Measurements from ENCODE around the gene UBE2I. TPM values are rescaled to one million over a fixed set of nuclear protein-coding genes. Genes with fewer than 3 reads are reported as not detected.

UBE2I gene
- total RNA-seq, 1 donor, result 49.2 TPM

- TF ChIP-seq, protein P1, sequence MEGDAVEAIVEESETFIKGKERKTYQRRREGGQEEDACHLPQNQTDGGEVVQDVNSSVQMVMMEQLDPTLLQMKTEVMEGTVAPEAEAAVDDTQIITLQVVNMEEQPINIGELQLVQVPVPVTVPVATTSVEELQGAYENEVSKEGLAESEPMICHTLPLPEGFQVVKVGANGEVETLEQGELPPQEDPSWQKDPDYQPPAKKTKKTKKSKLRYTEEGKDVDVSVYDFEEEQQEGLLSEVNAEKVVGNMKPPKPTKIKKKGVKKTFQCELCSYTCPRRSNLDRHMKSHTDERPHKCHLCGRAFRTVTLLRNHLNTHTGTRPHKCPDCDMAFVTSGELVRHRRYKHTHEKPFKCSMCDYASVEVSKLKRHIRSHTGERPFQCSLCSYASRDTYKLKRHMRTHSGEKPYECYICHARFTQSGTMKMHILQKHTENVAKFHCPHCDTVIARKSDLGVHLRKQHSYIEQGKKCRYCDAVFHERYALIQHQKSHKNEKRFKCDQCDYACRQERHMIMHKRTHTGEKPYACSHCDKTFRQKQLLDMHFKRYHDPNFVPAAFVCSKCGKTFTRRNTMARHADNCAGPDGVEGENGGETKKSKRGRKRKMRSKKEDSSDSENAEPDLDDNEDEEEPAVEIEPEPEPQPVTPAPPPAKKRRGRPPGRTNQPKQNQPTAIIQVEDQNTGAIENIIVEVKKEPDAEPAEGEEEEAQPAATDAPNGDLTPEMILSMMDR (IDR thresholded peaks at IDR 0.05; ENCODE audit: extremely low read depth, low read depth, low read length), result no peak
- H3K4me3 ChIP-seq (ENCODE audit: insufficient read depth, low read length), result peak overlapping the region; percentile 81
- peak overlapping the region; percentile 14 for H3K27ac ChIP-seq (ENCODE audit: low read depth, low read length)
These were observed 724 bp downstream of the UBE2I start for GRCh38 chr16:1309888-1310831.

DNA sequence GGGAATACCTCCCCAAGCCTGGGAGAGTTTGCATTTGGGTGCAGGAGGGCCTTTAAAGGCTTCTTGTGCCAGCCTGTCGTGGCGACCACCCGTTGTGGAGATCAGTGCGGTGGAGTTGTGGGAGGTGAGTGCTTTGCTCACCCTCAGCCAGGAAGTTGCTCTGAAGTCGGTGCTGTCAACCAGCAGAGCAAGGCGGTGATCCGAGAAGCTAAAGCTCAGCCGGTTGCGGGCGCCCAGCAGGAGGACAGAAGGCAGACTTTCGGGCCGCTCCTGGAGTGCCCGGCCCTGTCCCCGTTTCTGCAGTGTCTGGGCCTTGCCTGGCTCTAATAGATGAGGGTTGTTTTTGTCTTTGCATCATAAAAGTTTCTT is 1.4 kb downstream of the UBE2I start:
- peak; percentile 92 for DNase-seq (ENCODE audit: insufficient read length, low spot score, missing footprints)
- H3K4me1 ChIP-seq (ENCODE audit: insufficient read depth, low read length), result peaks cover 23% of the 10 kb centered on the region
- TF ChIP-seq, protein P1 (IDR thresholded peaks at IDR 0.05; ENCODE audit: extremely low read depth, low read depth, low read length), result no peak
- no peaks in the 10 kb centered on the region for H3K9me3 ChIP-seq (ENCODE audit: low read depth, low read length)
- peak overlapping the region; percentile 94 for H3K4me2 ChIP-seq (ENCODE audit: insufficient read depth, low read length)
- peak overlapping the region; percentile 14 for H3K27ac ChIP-seq (ENCODE audit: low read depth, low read length)
- peak overlapping the region; percentile 81 for H3K4me3 ChIP-seq (ENCODE audit: insufficient read depth, low read length)
- peaks cover 60% of the 10 kb centered on the region for H3K79me2 ChIP-seq (ENCODE audit: insufficient read depth, low read length)
- peaks cover 55% of the 10 kb centered on the region for H4K20me1 ChIP-seq (ENCODE audit: insufficient read depth, low read length)
- H3K27me3 ChIP-seq (ENCODE audit: insufficient read depth, low read length), result no peaks in the 10 kb centered on the region
- H2AFZ ChIP-seq (ENCODE audit: low read length), result no peak overlapping the region
- peaks cover 16% of the 10 kb centered on the region for H3K36me3 ChIP-seq (ENCODE audit: insufficient read depth, low read length)

More at GRCh38 chr16:1309888-1310831, 724 bp downstream of the UBE2I start:
- Histone ChIP-seq H3K27me3 (ENCODE audit: insufficient read depth, low read length) (no peaks in the 10 kb centered on the region), H3K4me1 (ENCODE audit: insufficient read depth, low read length) (peaks cover 23% of the 10 kb centered on the region), H2AFZ (ENCODE audit: low read length) (peak overlapping the region; percentile 34), H4K20me1 (ENCODE audit: insufficient read depth, low read length) (peaks cover 50% of the 10 kb centered on the region), H3K36me3 (ENCODE audit: insufficient read depth, low read length) (peaks cover 9% of the 10 kb centered on the region), H3K9me3 (ENCODE audit: low read depth, low read length) (no peaks in the 10 kb centered on the region), H3K4me2 (ENCODE audit: insufficient read depth, low read length) (peak overlapping the region; percentile 94), H3K79me2 (ENCODE audit: insufficient read depth, low read length) (peaks cover 53% of the 10 kb centered on the region)
- DNase-seq (ENCODE audit: insufficient read length, low spot score, missing footprints), result peak; percentile 95

DNA sequence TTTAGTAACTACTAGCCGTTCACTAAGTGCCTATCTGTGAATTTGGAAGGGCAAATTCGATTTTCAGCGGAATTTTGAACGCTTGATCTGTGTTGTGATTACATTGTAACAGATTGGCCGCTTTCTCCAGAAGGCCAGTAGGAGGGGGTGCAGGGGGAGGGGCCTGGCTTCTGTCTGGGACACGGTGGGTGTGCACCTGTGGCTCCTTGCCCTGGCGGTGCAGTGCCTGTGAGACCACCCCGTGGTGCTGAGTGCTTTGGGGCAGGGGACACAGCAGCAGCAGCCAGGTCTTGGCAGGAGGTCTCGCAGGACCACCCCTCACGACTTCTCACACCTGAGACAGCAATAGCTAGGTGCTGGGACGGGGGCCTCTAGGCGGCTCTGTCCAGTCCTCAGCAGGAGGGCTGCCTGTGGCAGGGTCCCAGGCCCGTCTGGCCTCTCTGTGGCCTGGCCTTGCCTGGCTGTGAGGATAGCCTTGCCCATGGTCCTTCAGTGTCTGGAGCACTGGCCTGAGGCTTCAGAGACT is 1.8 kb downstream of the UBE2I start:
- DNase-seq (ENCODE audit: insufficient read length, low spot score, missing footprints), result peak; percentile 82
- Histone ChIP-seq H3K4me1 (ENCODE audit: insufficient read depth, low read length) (peaks cover 23% of the 10 kb centered on the region), H3K4me2 (ENCODE audit: insufficient read depth, low read length) (peak overlapping the region; percentile 94)

More for the DNA sequence above, 1.8 kb downstream of the UBE2I start:
- Histone ChIP-seq H3K27me3 (ENCODE audit: insufficient read depth, low read length) (no peaks in the 10 kb centered on the region), H3K27ac (ENCODE audit: low read depth, low read length) (peak overlapping the region; percentile 14), H2AFZ (ENCODE audit: low read length) (no peak overlapping the region), H3K4me3 (ENCODE audit: insufficient read depth, low read length) (peak overlapping the region; percentile 81), H3K36me3 (ENCODE audit: insufficient read depth, low read length) (peaks cover 21% of the 10 kb centered on the region), H3K79me2 (ENCODE audit: insufficient read depth, low read length) (peaks cover 64% of the 10 kb centered on the region), H4K20me1 (ENCODE audit: insufficient read depth, low read length) (peaks cover 60% of the 10 kb centered on the region), H3K9me3 (ENCODE audit: low read depth, low read length) (no peaks in the 10 kb centered on the region)
- TF ChIP-seq, protein P1 (IDR thresholded peaks at IDR 0.05; ENCODE audit: extremely low read depth, low read depth, low read length), result no peak
